Esophagus muscularis mucosa (tissue), 4 donors: Measurements from ENCODE around the gene LYL1. TPM values are rescaled to one million over a fixed set of nuclear protein-coding genes. Genes with fewer than 3 reads are reported as not detected.

ENCODE experiments used
- DNase-seq: peaks from one replicate; pipeline ENCODE4 v3.0.0-alpha.2; 2017; ENCODE audit errors: extremely low spot score
- H3K27ac ChIP-seq, 4 donors: fragments of 200-600 bp; sonication (generic); replicated peaks in 1 of 4; 1 replicate in 3 of 4; 2 replicates in 1 of 4; pipeline ENCODE4 v1.5.1; 2016 to 2019; ENCODE audit warnings: mild to moderate bottlenecking in 1 of 4
- H3K27me3 ChIP-seq, 4 donors: fragments of 200-600 bp; sonication (generic); one replicate each; pipeline versions ENCODE4 v1.5.1 to v1.6.0; 2016 to 2019
- H3K36me3 ChIP-seq, 4 donors: fragments of 200-600 bp; sonication (generic); one replicate each; pipeline ENCODE4 v1.5.1; 2016 to 2019
- H3K4me1 ChIP-seq, 4 donors: fragments of 200-600 bp; sonication (generic); one replicate each; pipeline ENCODE4 v1.5.1; 2016 to 2019
- H3K4me3 ChIP-seq, 4 donors: fragments of 200-600 bp; sonication (generic); 1 replicate in 2 of 4; 2 replicates in 2 of 4; pipeline ENCODE4 v1.5.1; 2016 to 2019; ENCODE audit warnings: mild to moderate bottlenecking in 4 of 4, moderate library complexity in 1 of 4
- H3K9me3 ChIP-seq, 4 donors: fragments of 200-600 bp; sonication (generic); 1 replicate in 3 of 4; 2 replicates in 1 of 4; pipeline ENCODE4 v1.5.1; 2016 to 2019
- CTCF ChIP-seq, 3 experiments: fragments of 200-600 bp in 2 of 3; fragments of 450-650 bp in 1 of 3; sonication (generic) in 2 of 3; IDR thresholded peaks; one replicate each; pipeline ENCODE4 v1.5.1; 2017 to 2019; ENCODE audit warnings: antibody characterized with exemption in 3 of 3, mild to moderate bottlenecking in 2 of 3, moderate library complexity in 1 of 3
- EP300 ChIP-seq: sonication (generic); formaldehyde crosslinking; IDR thresholded peaks from one replicate; pipeline ENCODE4 v1.6.1; 2017; ENCODE audit warnings: antibody characterized with exemption
- POLR2A ChIP-seq: fragments of 450-650 bp; IDR thresholded peaks from one replicate; pipeline ENCODE4 v1.6.1; 2017; ENCODE audit warnings: antibody characterized with exemption, moderate library complexity, mild to moderate bottlenecking, low read depth
- POLR2AphosphoS5 ChIP-seq, 2 donors: sonication (generic); formaldehyde crosslinking; IDR thresholded peaks; one replicate each; pipeline ENCODE4 v1.6.1; 2017; ENCODE audit warnings: antibody characterized with exemption in 2 of 2
- WGBS: methylation state at CpG from one replicate; pipeline ENCODE4 v1.1.5; 2018; 5-methylcytosine and 5-hydroxymethylcytosine counted together
- intact Hi-C: fragments of 100-400 bp; cut with DNase I; formaldehyde crosslinking; loops from one replicate; pipeline ENCODE4 v1.15.1; 2023
- total RNA-seq, 4 donors: library from RNA; depleted of rRNA; stranded (reverse); fragments of >200 nt; gene quantifications; one replicate each; pipeline versions ENCODE4 v1.1.0 to v1.2.1, GENCODE V29; 2016

The LYL1 gene
- total RNA-seq, 4 donors from 2014 or later = 11.9 to 20.2 (median 17.0) TPM

DNA sequence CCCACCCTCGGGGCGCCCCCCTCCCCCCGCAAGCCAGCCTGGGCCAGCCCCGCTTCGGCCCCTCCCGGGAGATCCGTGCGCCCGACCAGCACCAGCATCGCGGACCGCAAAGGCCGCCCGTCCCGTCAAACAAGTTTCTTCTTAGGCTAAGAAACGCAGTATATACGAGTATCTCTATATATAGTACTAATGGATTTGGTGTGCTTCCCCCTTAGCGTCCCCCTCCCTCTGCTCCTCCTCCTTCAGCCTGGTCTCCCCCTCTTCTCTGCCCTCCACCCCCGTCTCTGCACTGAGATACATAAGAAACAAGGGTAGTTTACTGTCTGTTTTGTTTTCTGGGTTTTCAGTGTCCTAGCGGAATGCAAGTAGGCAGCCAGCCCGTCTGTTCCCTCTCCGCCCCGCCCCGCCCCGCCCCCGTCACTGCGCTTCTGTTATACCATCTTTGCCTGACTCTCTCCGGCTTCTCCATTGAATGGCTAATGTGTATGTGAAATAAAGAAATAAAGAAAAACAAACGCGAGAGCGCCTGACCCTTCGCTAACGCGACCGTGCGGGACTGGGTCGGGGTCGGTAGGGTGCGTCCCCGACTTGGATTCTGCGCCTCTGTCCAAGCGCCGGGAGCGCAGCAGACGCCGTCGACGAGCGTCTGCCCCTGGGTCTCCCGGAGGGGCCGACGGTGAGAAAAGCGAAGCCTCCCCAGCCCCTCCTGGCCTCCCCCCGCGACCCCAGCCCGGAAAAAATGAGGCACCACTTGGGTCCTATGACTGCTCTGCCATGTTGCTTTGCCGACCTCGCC, 4.2 kb downstream of the LYL1 start:
- peak overlapping the region; percentile 77 to 90 (median 85) for H3K27ac ChIP-seq
- no peak for TF ChIP-seq CTCF (IDR thresholded peaks at IDR 0.05)
- peak in 1 of 2 donors; percentile 16 for TF ChIP-seq POLR2AphosphoS5 (IDR thresholded peaks at IDR 0.05)
- peaks cover 68 to 97% (median 96%) of the 10 kb centered on the region in 4 donors for H3K4me1 ChIP-seq
- no peaks in the 10 kb centered on the region for H3K9me3 ChIP-seq
- WGBS = 7% methylated on average over 37 of the region's 58 CpGs
- H3K4me3 ChIP-seq = peak overlapping the region; percentile 49 to 59 (median 52)
- intact Hi-C loops = no loop called here
- peaks cover 0 to 8% (median 0%) of the 10 kb centered on the region in 4 donors for H3K27me3 ChIP-seq
- DNase-seq = no peak
- peaks cover 5 to 21% (median 15%) of the 10 kb centered on the region in 4 donors for H3K36me3 ChIP-seq

- TF ChIP-seq POLR2AphosphoS5 (IDR thresholded peaks at IDR 0.05) (no peak), POLR2A (no peak), CTCF (IDR thresholded peaks at IDR 0.05) (no peak), EP300 (no peak)
- H3K4me1 ChIP-seq = peaks cover 67 to 97% (median 95%) of the 10 kb centered on the region in 4 donors
- intact Hi-C loops = no loop called here
- peaks cover 5 to 21% (median 15%) of the 10 kb centered on the region in 4 donors for H3K36me3 ChIP-seq
- DNase-seq = no peak
- H3K4me3 ChIP-seq = peak overlapping the region; percentile 49 to 59 (median 52)
- WGBS = 30% methylated on average over 49 of the region's 69 CpGs
- H3K9me3 ChIP-seq = no peaks in the 10 kb centered on the region
- H3K27me3 ChIP-seq = peaks cover 0 to 8% (median 0%) of the 10 kb centered on the region in 4 donors
- H3K27ac ChIP-seq = peak overlapping the region; percentile 77 to 90 (median 85)
Observed at GRCh38 chr19:13097463-13098258, 5.0 kb downstream of the LYL1 start.

DNA sequence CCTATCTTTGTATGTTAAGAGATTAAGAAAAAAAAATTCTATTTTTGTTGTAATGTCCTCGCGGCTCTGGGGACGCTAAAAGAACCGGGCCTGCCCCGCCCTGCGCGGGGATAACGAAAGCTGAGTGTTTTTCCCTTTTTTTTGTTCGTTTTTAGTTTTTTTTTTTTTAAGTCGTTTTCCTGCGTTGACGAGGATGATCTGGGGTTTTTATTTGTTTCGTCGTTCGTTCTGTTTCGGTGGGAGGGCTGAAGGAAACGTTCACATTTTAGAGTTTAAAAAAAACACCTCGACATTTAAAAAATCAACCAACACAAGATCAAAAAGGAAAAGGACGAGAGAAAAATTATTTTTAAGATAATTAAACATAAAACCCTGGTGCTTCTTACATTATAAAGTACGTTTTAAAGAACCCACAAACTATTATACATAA, 5.6 kb downstream of the LYL1 start:
- peak overlapping the region; percentile 77 to 90 (median 85) for H3K27ac ChIP-seq
- H3K4me1 ChIP-seq = peaks cover 68 to 97% (median 95%) of the 10 kb centered on the region in 4 donors
- no peak for TF ChIP-seq EP300
- no peak for TF ChIP-seq CTCF (IDR thresholded peaks at IDR 0.05)
- no peak for TF ChIP-seq POLR2AphosphoS5 (IDR thresholded peaks at IDR 0.05)
- no peak for TF ChIP-seq POLR2A
- peak overlapping the region; percentile 49 to 59 (median 52) for H3K4me3 ChIP-seq
- H3K9me3 ChIP-seq = no peaks in the 10 kb centered on the region
- intact Hi-C loops = no loop called here
- H3K27me3 ChIP-seq = peaks cover 0 to 8% (median 0%) of the 10 kb centered on the region in 4 donors
- no peak for DNase-seq
- peaks cover 5 to 21% (median 15%) of the 10 kb centered on the region in 4 donors for H3K36me3 ChIP-seq
- WGBS = 58% methylated on average over 20 of the region's 20 CpGs

DNA sequence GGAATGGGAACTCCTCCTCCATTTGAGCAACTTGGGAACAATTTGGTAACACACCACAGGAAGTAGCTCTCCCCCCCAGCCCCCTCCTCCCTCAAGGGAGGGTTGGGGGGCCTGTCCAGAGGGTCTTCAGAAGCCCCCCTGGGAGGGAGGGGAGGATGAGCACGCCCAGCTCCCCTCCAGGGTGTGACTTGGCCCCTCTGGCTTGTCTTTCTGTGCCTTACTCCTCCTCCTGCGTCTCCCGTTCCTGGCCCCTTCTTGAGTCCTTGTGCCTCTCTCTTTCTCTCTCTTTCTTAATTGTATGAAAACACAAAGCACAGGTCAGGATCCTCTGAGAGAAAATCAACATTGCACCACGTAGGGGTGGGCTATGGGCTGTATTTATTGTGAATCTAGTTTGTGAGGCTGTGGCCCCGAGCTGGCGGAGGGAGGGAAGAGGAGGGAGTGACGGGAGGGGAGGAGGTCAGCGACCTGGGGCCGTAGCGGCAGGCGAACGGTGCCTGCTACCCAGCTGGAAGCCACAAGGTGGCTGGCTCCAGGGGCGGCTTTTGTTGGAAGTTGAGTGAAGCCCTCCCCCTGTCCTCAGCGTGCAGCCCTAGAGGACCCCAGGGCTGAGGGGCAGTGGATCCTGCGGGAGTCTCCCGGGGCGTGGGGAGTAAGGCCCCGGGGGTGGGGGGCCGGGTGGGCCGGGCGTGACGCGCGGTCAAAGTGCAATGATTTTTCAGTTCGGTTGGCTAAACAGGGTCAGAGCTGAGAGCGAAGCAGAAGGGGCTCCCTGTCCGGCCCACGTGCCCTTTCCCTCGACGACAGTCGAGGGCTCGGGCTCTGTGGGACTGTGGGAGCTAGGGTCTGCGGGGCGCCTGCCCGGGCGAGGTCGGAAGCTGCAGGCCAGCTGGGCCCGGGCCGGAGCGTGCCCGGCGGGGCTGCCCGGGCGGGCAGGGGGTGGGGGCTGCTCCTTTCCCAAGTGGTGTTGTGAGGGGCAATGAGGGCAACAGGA, 6.4 kb downstream of the LYL1 start:
- Histone ChIP-seq H3K4me1 (peaks cover 76 to 97% (median 95%) of the 10 kb centered on the region in 4 donors), H3K9me3 (no peaks in the 10 kb centered on the region), H3K4me3 (peak overlapping the region; percentile 29 to 55 (median 36)), H3K36me3 (peaks cover 5 to 21% (median 15%) of the 10 kb centered on the region in 4 donors), H3K27ac (peak overlapping the region; percentile 75 to 90 (median 82)), H3K27me3 (peaks cover 0 to 8% (median 0%) of the 10 kb centered on the region in 4 donors)
- no peak for DNase-seq
- TF ChIP-seq POLR2AphosphoS5 (IDR thresholded peaks at IDR 0.05) (peak in 1 of 2 donors; percentile 10), EP300 (no peak), CTCF (IDR thresholded peaks at IDR 0.05) (peak in 1 of 3 experiments; percentile 35)
- intact Hi-C loops = no loop called here
- 53% methylated on average over 37 of the region's 44 CpGs for WGBS
